Testis (tissue), 2 donors: ENCODE results near the gene ATP2A1.

Experiments used
- CTCF ChIP-seq, 3 experiments: fragments of 450-650 bp in 2 of 3; fragments of 200-600 bp in 1 of 3; sonication (generic) in 1 of 3; IDR thresholded peaks; one replicate each; pipeline ENCODE4 v1.5.1; 2016 to 2019; ENCODE audit warnings: antibody characterized with exemption in 3 of 3, mild to moderate bottlenecking in 2 of 3, moderate library complexity in 1 of 3
- POLR2A ChIP-seq: fragments of 450-650 bp; IDR thresholded peaks from one replicate; pipeline ENCODE4 v1.6.1; 2017; ENCODE audit warnings: antibody characterized with exemption, mild to moderate bottlenecking, moderate library complexity

GRCh38 chr16:28882551-28883160, 4.4 kb downstream of the ATP2A1 start:
- TF ChIP-seq POLR2A (no peak), CTCF (IDR thresholded peaks at IDR 0.05) (no peak)
